Endothelial cell of umbilical vein (primary cell): ENCODE measurements around the gene SLC35A5.

ENCODE experiments used
- CTCF ChIP-seq, 2 donors: IDR thresholded peaks; 1 replicate in 1 of 2; 2 replicates in 1 of 2; pipeline ENCODE4 v1.5.1; 2011; ENCODE audit warnings: low read length in 2 of 2, mild to moderate bottlenecking in 2 of 2, moderate library complexity in 2 of 2, control low read depth in 1 of 2, inconsistent platforms in 1 of 2, low read depth in 1 of 2; ENCODE audit not compliant: insufficient read depth in 1 of 2; ENCODE audit errors: extremely low read depth in 1 of 2
- EZH2 ChIP-seq: IDR thresholded peaks from 2 replicates; pipeline ENCODE4 v1.6.1; 2012; ENCODE audit warnings: borderline replicate concordance, low read depth, mild to moderate bottlenecking, moderate library complexity, low read length, inconsistent platforms; ENCODE audit not compliant: severe bottlenecking
- FOS ChIP-seq: IDR thresholded peaks from 2 replicates; pipeline ENCODE4 v1.6.1; 2011; ENCODE audit warnings: mild to moderate bottlenecking, low read length, moderate library complexity, borderline replicate concordance; ENCODE audit not compliant: insufficient read depth
- MYC ChIP-seq: IDR thresholded peaks from one replicate; pipeline ENCODE4 v1.6.1; 2011; ENCODE audit warnings: mild to moderate bottlenecking, low read depth, low read length
- POLR2A ChIP-seq: IDR thresholded peaks from 2 replicates; pipeline ENCODE4 v1.6.1; 2012; ENCODE audit warnings: low read depth, mild to moderate bottlenecking, control low read depth, low read length
- POLR2AphosphoS5 ChIP-seq: IDR thresholded peaks from 2 replicates; pipeline ENCODE4 v1.6.1; 2012; ENCODE audit warnings: low read depth, mild to moderate bottlenecking, control low read depth, low read length, moderate library complexity; ENCODE audit not compliant: insufficient read depth

DNA sequence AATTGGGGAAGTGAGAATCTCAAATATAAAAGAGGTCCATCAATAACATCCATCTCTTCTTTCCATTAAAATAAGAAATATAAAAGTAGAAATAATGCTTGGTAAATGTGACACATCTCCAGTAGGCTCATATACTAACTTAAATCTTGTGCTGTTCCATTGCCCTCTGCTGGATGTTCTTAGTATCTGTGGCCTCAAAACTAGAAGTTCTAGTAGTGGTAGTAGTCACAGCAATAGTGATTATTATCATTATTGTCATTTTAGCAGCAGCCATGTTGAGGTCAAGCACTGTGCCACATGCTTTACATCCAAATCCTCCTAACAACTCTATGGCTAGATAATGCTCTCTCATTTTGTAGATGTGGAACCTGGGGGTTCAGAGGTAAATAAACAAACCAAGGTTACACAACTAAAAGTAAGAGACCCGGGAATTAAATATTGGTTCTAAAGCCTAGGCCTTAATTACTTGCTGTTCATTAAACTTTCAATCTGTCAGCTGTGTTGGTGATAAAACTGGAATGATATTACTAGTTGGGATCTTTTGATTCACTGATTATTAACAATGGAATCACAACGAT, 42.3 kb upstream of the SLC35A5 start:
- TF ChIP-seq CTCF (IDR thresholded peaks at IDR 0.05; ENCODE audit: extremely low read depth in 1 of 2, insufficient read depth in 1 of 2, low read depth in 1 of 2, low read length in 2 of 2) (peak; percentile 45 to 52), POLR2A (no peak), POLR2AphosphoS5 (no peak), EZH2 (no peak), FOS (no peak), MYC (no peak)
